OCI-LY3 (cell line): ENCODE results near the gene HBZ.

Experiments used
- H2AFZ ChIP-seq: fragments of 200-600, 300-600 bp; shearing (Covaris generic); 2 replicates; pipeline ENCODE4 v1.6.0; 2014; ENCODE audit warnings: antibody characterized with exemption, low read depth, low read length
- H3K27ac ChIP-seq: fragments of 200-600, 300-600 bp; sonication (generic); 2 replicates; pipeline ENCODE4 v1.5.1; 2014; ENCODE audit warnings: mild to moderate bottlenecking, low read length, moderate library complexity, mixed read lengths
- H3K27me3 ChIP-seq: fragments of 200-600, 300-600 bp; sonication (generic); 2 replicates; pipeline ENCODE4 v1.6.1; 2014; ENCODE audit warnings: low read depth, low read length, mixed read lengths
- H3K36me3 ChIP-seq: fragments of 200-600, 300-600 bp; sonication (generic); replicated peaks from 2 replicates; pipeline ENCODE3; 2014; ENCODE audit warnings: low read depth, low read length, mixed read lengths
- H3K4me1 ChIP-seq: fragments of 300-600, 200-600 bp; sonication (generic); 2 replicates; pipeline ENCODE4 v1.6.1; 2014; ENCODE audit warnings: low read length, mixed read lengths
- H3K4me2 ChIP-seq: fragments of 200-600, 300-600 bp; sonication (generic); 2 replicates; pipeline ENCODE4 v1.6.1; 2014; ENCODE audit warnings: low read length, mixed read lengths
- H3K4me3 ChIP-seq: fragments of 300-600, 200-600 bp; sonication (generic); 2 replicates; pipeline ENCODE4 v1.5.1; 2014; ENCODE audit warnings: antibody characterized with exemption, mild to moderate bottlenecking, low read length, moderate library complexity
- H3K79me2 ChIP-seq: fragments of 300-600, 200-600 bp; shearing (Covaris generic); 2 replicates; pipeline ENCODE4 v1.6.1; 2014; ENCODE audit warnings: mild to moderate bottlenecking, low read length, mixed read lengths
- H3K9ac ChIP-seq: fragments of 300-600, 200-600 bp; shearing (Covaris generic); 2 replicates; pipeline ENCODE4 v1.6.0; 2014; ENCODE audit warnings: mild to moderate bottlenecking, low read length, moderate library complexity
- H3K9me3 ChIP-seq: fragments of 200-600, 300-600 bp; shearing (Covaris generic); 2 replicates; pipeline ENCODE4 v1.6.1; 2014; ENCODE audit warnings: low read length, mixed read lengths; ENCODE audit not compliant: insufficient read depth
- H4K20me1 ChIP-seq: fragments of 200-600, 300-600 bp; sonication (generic); 2 replicates; pipeline ENCODE4 v1.6.1; 2016; ENCODE audit warnings: low read length, mixed read lengths; ENCODE audit not compliant: insufficient read depth
- CTCF ChIP-seq: fragments of 200-600, 300-600 bp; sonication (generic); IDR thresholded peaks from 2 replicates; pipeline ENCODE4 v1.5.1; 2014; ENCODE audit warnings: antibody characterized with exemption, low read length, low read depth
- EZH2phosphoT487 ChIP-seq: fragments of 200-600 bp; shearing (Covaris generic); IDR thresholded peaks from 2 replicates; pipeline ENCODE4 v1.6.1; 2018; ENCODE audit warnings: antibody characterized with exemption, mixed run types, low read depth

Gene HBZ

GRCh38 chr16:185213-185612 lies 32.8 kb downstream of the HBZ start:
- H4K20me1 ChIP-seq = no peaks in the 10 kb centered on the region
- no peaks in the 10 kb centered on the region for H3K9me3 ChIP-seq
- no peak overlapping the region for H3K27ac ChIP-seq
- no peak overlapping the region for H2AFZ ChIP-seq
- no peaks in the 10 kb centered on the region for H3K4me1 ChIP-seq
- no peaks in the 10 kb centered on the region for H3K27me3 ChIP-seq
- no peak overlapping the region for H3K4me3 ChIP-seq
- TF ChIP-seq CTCF (no peak), EZH2phosphoT487 (no peak)
- peaks cover 39% of the 10 kb centered on the region for H3K36me3 ChIP-seq
- H3K79me2 ChIP-seq = no peaks in the 10 kb centered on the region
- no peak overlapping the region for H3K4me2 ChIP-seq
- no peak overlapping the region for H3K9ac ChIP-seq

GRCh38 chr16:185691-186090 lies 33.2 kb downstream of the HBZ start:
- Histone ChIP-seq H4K20me1 (no peaks in the 10 kb centered on the region), H2AFZ (no peak overlapping the region), H3K9me3 (no peaks in the 10 kb centered on the region), H3K4me2 (no peak overlapping the region), H3K27me3 (no peaks in the 10 kb centered on the region), H3K4me3 (no peak overlapping the region), H3K36me3 (peaks cover 37% of the 10 kb centered on the region), H3K4me1 (no peaks in the 10 kb centered on the region), H3K27ac (no peak overlapping the region), H3K79me2 (no peaks in the 10 kb centered on the region), H3K9ac (no peak overlapping the region)
- TF ChIP-seq EZH2phosphoT487 = no peak
- TF ChIP-seq CTCF = no peak

- no peak overlapping the region for H3K4me2 ChIP-seq
- no peaks in the 10 kb centered on the region for H4K20me1 ChIP-seq
- H3K4me3 ChIP-seq = no peak overlapping the region
- H2AFZ ChIP-seq = no peak overlapping the region
- H3K9ac ChIP-seq = no peak overlapping the region
- no peaks in the 10 kb centered on the region for H3K9me3 ChIP-seq
- no peak overlapping the region for H3K27ac ChIP-seq
- H3K4me1 ChIP-seq = no peaks in the 10 kb centered on the region
- TF ChIP-seq EZH2phosphoT487 = no peak
- TF ChIP-seq CTCF = no peak
- peaks cover 31% of the 10 kb centered on the region for H3K36me3 ChIP-seq
- H3K27me3 ChIP-seq = no peaks in the 10 kb centered on the region
- no peaks in the 10 kb centered on the region for H3K79me2 ChIP-seq
Observed at GRCh38 chr16:187330-187729, 34.9 kb downstream of the HBZ start.

- H3K9ac ChIP-seq = no peak overlapping the region
- H3K27ac ChIP-seq = no peak overlapping the region
- H2AFZ ChIP-seq = no peak overlapping the region
- peak; percentile 40 for TF ChIP-seq CTCF
- no peak for TF ChIP-seq EZH2phosphoT487
- no peaks in the 10 kb centered on the region for H3K27me3 ChIP-seq
- H3K9me3 ChIP-seq = no peaks in the 10 kb centered on the region
- peaks cover 35% of the 10 kb centered on the region for H3K36me3 ChIP-seq
- H3K4me1 ChIP-seq = no peaks in the 10 kb centered on the region
- H4K20me1 ChIP-seq = no peaks in the 10 kb centered on the region
- no peaks in the 10 kb centered on the region for H3K79me2 ChIP-seq
- no peak overlapping the region for H3K4me3 ChIP-seq
- H3K4me2 ChIP-seq = no peak overlapping the region
Observed at GRCh38 chr16:188674-189073, 36.2 kb downstream of the HBZ start.
